GM21360 (cell line): ENCODE data around the gene ADAMTS14.
"Not testable (repeated sequence)": the region's sequence is repeated elsewhere in the genome, so short reads cannot be mapped to it uniquely, and the experiment has no call there.

Experiments used
- ATAC-seq: cut with Tn5 transposase; IDR thresholded peaks from one replicate; pipeline ENCODE4 v1.9.1; 2021; ENCODE audit warnings: mild to moderate bottlenecking, moderate library complexity; ENCODE audit not compliant: unreplicated experiment

The ADAMTS14 gene

DNA sequence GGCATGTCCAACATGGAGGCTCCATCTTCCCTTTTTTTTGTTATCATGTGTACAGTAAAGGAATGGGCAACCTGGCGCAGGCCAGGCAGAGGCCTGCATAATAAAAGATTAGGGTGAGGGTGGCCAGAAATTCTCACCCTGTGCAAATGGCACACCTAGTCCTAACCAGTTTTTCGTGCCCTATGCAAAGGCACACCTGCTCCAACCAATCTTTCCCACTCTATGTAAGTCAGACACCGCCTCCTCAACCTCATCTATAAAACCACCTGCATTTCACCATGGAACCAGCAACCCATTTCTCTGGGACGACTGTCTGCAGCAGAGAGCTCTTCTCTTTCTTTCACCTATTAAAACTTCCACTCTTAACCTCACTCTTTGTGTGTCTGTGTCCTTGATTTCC is 96.8 kb downstream of the ADAMTS14 start:
- no peak for ATAC-seq

DNA sequence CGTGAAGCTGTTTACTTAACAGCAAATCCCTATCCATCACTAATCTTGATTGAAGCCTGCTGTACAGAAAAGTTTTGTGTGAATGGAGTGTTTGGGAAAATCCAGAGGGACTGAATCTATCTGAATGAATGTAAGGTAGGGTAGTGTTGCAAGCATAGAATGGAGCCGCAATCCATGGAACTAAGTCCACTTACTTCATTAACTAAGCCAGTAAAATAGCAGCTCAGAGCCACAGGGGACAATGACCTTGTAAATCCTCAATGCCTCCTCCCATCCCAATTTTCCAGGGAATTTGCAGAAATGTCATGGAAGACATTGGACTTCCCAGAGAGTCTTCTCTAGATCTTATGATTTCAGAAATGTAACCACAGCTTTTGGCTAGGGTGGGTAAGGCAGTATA is 97.7 kb downstream of the ADAMTS14 start:
- ATAC-seq: no peak

DNA sequence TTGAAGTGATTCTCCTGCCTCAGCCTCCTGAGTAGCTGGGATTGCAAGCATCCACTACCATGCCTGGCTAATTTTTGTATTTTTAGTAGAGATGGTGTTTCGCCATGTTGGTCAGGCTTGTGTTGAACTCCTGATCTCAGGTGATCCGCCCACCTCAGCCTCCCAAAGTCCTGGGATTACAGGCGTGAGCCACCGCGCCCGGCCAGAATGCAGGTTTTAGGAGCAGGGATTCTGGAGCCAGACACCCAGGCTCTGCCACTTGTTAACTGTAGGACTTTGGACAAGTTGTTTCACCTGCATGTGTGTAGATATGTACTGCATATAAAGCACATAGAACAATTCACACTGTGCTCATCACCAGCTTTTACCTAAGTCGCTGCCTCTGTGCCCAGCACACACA is 98.2 kb downstream of the ADAMTS14 start:
- ATAC-seq: not testable (repeated sequence)

DNA sequence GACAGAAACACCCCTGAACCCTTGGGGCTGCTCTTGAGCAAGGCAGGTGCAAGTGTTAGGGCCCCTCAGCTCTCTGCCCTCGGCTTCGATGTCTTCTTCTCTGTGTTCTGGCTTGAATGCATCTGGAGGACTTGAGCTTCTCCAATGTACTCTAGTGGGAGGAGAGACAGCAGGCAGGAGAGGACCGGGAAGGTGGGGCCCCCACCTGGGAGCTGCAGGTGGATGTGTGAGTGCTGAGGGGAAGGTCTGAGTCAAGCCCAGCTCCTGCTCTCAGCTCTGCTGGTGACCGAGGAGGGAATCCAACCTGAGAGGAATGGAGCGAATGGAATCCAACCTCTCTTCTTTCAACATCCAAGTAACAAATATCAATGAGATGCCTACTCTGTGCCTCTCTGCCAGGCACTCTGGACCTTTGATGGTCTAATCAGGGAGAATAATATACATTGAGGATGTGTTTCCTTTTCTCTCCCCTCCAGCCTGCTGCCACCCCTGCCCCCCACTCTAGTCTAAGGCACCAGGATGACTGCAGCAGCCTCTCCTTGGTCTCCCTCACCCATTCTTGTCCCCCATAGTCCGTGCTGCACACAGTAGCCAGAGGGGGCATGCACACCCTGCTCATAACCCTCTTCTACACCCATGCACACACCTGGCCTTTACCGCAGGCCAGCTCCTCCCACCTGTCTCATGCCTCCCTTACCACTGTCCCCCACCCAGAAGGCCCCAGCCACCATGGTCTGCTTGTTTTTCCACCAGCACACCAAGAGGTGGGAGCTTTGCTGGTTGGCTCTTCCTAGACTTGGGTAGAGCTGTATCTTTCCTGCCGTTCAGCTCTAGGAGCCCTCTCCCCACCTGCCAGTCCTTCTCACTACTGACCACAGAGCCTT is 99.2 kb downstream of the ADAMTS14 start:
- ATAC-seq: no peak

DNA sequence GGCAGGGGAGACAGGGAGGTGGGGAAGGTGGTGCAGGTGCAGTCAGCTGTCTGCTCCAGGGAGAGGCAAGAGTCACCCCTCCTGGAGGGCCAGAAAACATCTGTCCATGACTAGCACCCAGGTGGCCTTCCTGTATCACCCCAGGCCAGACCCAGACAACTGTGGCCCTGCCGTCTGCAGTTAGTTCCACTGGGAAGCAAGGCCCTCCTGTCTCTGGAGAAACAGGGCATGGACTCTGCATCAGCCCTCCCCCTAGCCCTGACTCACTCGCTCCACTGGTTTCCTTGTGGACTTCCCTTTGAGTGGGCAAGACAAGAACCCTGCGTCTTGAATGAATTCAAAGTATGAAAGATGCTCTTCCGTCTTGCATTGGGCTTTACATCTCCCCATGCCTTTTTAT is 100.3 kb downstream of the ADAMTS14 start:
- ATAC-seq: no peak

DNA sequence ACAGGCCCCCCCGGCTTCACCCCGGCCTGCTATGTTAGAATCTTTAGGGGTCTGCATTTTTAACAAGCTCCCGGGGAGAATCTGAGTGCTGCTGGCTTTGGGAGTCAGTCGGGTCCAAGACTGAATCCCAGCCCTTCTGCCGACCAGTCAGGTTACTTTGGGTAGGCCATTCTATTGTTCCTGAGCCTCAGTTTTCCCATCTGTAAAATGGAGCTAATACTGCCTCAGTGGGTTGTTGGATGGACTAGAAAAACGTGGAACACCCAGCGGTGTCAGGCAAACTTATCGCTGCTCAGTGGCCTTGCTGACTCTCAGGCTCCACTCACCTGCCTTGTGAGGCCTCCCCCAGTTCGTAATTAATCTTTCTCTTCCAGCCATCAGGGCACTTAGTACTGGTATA is 101.2 kb downstream of the ADAMTS14 start:
- ATAC-seq: no peak

DNA sequence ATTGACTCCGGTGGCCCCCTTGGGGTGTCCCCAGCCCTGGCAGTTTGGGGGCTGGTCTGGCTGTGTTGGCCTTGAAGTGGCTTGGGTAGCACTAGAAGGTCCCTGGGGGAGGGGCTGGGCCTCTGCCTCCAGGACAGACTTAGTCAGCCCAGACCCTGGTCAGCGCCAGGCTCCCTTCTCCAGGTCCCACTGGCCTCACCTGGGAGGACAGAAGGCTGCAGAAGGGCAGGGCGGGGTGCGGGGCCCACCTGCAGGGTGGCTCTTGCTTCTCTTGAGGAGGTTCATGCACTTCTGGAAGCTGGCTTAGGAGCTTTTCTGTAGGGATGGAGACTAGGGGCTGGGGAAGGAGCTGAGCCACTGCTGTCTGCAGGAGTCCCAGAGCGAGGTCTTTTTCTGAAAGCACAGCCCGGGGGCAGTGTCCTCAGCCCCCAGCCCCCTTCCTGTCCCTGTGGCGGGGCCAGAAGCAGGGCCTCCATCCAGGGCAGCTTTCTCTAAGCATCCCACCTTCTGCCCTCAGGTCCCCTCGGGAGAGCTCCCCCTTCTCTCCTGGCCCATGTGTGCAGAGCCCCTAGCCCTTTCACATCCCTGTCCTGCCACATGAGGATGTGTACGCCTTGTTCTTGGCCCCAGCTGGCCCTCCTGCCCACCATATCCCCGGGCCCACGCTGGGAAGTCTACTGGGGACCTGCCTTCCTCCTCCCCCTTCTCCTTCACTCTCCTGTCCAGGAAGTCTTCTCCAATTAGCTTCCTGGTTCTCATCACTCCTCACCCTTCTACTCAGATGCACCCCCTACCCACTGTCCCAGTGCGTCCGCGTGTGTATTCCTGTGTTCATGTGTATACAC is 101.9 kb downstream of the ADAMTS14 start:
- ATAC-seq: no peak

DNA sequence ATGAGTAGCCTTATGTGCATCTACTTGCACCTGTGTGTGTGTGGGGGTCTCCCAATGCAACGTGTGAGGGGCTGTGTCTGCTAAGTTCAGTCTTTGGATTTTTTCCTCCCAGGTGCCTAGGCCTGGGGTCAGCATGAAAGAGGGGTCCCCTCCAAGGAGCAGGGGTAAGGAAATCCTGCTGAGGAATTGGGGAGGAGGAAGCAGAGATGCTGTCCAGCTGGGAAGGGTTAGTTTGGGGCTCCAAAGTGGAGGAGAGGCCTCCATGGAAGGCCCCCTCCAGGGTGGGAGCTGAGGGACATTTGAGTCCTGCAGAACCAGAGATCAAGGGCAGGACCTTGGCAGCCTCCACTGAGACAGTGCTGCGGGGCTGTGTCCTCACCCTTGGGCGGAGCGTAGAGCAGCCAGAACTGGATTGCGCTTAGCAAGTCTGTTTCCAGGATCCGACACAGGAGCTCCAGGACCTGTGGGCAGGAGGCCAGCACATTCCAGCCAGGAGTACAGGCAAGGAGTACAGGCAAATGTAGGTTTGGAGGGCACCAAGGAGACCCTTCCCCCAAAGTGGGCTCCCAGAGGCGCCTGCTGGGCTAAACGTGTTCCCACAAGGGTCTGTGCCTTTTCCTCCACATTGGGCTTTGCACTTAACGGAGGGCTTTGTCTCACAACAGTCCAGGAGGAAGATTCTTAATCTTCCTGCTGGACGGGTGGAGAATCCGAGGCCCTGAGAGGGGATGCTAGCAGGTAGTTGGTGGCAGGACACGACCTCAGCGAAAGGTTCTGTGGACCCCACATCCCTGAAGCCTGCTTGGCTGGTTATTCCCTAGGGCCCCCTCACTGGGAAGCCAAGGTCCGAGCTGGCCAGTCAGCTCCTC is 102.7 kb downstream of the ADAMTS14 start:
- ATAC-seq: no peak

DNA sequence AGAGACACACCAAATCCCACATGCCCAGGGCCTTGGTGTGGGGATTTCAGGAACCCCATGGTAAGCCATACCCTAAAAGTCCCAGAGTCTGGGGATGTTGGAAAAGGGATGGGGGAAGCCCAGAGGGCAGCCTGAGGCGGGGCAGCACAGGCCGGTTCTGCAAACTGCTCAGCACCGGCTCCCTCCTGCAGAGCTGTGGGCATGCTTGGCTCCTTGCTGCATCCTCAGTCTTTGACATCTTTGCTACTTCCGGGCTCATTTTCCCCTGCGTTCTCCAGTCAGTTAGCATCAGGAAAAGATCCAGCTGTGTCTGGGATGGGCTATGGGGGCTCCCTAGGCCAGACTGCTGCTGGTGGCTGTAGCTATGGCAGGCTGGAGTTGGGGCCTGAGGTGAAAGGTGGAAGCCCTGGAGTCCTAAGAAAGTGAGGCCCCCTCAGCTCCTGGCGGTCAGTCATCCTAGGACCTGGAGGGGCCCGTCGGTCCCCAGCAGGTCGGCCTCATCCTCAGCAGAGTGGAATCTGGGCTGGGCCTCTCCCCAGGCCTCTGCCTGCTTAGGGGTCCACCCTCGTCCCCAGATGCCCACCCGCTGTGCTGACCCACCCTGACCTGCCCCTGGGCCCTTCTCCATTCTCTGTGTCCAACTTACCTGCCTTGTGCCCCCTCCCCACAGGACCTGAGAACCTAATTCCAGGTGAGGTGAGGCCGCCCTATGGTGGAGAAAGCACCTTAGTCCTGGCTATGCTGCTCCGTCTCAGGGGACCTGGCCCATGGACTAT is 103.6 kb downstream of the ADAMTS14 start:
- no peak for ATAC-seq

DNA sequence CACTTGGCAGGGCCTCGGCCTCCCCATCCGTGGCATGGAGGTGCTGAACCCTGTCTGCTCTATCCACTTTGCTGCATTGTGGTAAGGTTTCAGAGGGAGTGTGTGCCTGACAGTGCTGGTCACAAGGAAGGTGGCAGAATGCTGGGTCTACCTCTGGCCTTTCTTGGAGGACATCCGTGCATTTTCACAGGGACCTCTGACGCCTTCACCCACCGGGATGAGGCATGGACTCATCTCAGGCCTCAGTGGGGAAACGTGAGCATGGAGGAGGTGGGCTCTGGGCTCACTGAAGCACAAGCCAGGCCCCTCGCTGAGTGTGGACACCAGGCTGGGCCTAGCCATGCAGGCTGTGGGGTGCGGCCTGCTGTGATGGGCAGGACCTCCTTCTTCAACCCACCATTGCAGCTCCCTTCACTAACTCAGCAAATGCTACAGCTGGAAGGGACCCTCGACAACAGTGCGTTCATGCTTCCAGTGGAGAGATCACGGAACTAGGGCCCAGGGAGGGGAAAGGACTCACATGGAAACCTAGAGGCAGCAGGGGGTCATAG is 104.2 kb downstream of the ADAMTS14 start:
- no peak for ATAC-seq

DNA sequence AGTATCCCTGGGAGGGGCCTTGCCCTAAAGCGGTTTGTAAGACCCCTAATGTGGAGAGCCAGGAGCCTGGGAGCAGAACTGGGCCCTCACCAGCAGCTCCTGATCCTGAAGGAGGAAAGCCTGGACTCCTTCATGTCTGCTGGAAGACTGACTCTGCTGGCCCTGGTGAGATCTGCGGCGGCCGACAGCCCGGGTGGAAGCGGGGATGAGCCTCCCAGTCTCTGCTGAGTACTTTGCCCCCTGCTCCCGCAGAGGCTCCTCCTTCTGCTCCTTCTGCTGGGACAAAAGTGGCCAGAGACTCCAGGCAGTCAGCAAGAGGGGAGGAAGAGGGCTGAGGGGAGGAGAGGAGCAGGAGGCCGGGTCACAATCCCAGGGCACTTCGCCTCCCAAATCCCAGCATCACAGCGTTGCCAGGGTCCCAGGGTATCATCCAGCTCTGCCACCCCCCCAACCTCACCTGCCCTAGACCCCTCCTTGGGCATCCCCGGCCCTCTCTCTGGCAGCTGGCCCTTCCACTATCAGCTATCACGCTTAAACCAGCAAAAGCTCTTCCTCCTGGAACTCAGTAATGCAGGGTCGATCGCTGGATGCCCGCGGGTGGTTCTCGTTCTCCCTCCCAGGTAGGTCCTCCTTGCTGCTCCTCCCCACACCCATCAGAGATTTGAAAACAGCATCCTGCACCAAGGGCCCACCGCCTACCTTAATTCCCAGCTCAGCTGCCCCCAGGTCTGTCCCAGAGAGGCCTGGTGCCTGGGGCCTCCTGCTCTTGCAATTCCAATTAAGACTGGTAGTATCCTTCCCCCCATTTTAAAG is 105.0 kb downstream of the ADAMTS14 start:
- no peak for ATAC-seq

DNA sequence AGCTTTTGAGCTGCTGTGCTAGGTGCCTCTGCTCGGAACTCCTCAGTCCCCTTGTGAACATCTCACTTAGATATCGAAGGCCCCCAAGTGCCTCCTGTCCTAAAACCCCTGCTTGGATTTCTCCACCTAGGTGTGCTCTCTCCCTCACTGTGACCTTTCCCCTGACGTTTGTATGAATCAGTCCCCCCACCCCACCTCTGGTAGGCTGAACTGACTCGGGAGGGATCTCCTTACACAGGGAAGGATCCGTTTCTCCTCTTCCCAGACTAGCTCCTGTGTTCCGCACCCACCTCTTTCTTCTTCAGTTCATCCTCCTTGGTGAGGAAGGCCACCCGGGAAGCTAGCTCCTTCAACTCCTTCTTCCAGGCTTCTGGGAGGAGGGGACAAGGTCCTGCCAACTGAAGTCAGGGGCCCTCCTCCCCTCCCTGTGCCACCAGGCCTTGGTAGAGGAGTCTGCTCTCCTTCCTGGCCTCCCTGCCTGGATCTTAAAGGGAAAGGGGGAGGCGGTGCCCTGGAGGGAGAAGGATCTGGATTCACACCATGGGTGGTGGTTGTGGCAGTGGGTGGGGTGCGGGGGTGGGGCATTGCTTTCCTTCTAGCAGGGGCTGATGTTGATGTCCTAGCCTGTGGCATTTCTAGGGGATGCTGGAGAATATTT is 106.1 kb downstream of the ADAMTS14 start:
- no peak for ATAC-seq

DNA sequence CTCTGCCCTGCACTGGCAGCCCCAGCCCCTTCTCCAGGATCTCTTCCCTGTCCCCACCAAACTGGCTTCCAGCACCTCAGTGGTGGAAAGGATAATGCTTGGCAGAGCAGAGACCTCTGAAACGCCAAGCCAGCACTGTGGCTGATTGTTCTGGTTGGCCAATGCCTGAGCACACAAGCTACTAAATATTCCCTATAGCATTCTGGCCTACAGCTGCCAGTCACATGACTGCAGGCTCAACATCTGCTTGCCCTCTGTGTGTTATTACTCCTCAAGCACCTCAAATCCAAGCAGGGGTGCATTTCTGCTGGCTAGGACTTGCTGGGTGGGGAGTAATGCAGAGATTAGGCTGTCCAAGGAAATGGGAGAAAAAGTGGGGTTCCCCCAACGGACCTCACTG is 106.8 kb downstream of the ADAMTS14 start:
- ATAC-seq: no peak

DNA sequence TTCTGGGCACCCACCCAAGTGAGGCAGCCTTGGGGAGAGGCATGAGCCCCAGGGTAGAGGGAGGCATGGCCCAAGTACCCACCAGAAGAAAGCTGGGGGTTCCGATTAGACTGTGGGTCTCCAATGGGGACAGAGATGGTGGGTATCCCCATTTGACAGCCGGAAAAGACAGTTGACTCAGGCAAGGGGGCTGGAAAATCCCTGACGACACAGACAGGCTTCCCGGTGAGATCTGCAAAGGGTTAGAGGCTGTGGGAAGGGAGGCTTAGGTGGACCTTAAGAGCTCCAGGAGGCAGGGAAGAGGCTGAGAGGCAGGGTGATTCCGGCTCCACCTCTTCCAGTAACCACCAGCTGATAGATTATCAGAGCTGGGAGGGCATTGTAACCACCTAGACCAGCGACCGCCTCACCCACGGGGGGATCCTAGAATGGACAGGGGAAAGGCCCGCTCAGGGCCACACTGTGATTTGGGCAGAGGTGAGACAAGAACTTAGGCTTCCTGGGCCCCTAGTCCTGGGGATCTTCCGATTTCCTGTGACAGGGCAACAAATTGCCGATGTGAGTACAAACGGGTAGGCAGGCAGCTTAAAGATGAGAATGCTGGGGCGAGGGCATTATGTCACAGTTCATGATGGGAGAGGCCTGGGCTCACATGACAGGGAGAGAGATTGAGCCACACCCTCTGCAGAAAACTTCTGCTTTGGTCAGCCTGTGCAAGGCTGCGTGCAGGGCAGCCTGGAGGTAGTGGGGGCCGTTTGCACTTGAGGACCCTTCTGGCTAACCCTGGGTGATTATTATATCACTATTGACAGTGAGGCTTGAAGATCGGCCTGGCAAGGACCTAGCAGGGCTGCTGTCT is 107.4 kb downstream of the ADAMTS14 start:
- ATAC-seq: no peak

DNA sequence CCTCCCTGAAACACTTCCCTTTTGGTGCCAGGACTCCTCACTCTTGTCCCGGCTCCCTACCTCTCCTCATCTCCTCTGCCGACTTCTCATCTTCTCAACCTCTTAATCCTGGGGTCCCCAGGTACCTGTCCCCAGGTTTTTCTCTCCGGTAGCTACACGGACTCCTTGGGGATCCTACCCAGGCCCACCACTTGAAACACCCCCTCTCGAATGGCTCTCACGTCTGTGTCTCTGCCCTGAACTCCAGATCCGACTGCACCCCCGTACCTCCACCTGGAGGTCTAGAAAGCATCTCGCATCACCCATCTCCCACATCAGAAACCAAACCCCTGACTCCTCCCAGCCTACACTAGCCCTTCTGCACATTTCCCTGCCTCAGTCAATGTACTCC is 108.1 kb downstream of the ADAMTS14 start:
- no peak for ATAC-seq

DNA sequence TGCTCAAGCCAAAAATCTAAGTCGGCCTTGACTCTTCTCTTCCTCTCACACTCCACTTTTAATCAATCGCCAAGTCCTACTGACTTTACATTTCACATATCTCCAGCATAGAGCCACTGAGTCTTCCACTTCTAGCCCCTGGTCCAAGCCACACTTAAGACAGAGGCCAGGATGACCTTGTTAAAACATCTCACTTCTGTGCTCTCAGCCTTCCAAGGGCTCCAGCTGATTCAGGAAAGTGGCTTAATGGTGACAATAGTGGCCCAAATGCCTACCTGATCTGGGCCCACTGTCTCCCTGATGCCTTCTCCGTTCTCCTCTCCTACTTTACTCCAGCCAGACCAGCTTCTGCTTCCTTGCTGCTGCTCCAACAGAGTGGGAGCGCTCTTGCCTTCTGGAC is 108.5 kb downstream of the ADAMTS14 start:
- ATAC-seq: no peak

DNA sequence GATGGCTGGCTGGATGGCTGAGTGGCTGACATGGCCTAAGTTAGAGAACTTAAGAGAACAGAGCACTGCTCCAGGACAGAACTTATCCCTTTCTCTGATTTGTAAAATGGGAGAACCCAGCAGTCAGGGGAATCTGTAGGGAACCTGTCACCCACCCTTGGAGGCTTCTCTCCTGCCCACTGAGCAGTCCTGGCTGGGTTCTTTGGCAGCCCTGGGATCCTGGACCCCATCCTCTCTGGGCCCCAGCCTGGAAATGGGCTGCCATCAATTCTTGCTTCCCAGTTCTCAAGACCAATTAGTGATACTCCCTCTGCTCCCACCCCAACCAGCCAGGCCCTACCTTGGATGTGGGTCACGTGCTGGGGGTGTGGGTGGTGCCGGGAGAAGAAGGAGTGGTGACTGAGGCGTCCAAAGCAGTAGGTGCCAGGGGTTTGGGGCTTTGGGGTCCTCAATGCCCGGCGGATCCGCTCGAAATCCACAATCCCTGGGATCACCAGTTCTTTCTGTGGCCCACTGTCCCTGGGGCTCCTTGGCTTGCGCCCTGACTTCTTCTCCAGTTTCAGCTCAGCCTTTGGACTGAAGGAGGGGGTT is 109.2 kb downstream of the ADAMTS14 start:
- ATAC-seq: no peak
